Measurements from ENCODE around the gene LRRC46.

The LRRC46 gene

GRCh38 chr17:47836601-47837000 is 5.1 kb downstream of the LRRC46 start:
- Histone ChIP-seq H3K4me1 (ENCODE audit: insufficient read depth, low read length, severe bottlenecking) (peaks cover 22% of the 10 kb centered on the region), H3K79me2 (ENCODE audit: insufficient read depth, low read length) (no peaks in the 10 kb centered on the region), H4K20me1 (ENCODE audit: insufficient read depth, low read length) (no peaks in the 10 kb centered on the region), H3K9ac (ENCODE audit: low read length) (no peak overlapping the region), H3F3A (ENCODE audit: insufficient read depth, low read length) (no peaks in the 10 kb centered on the region), H3K27ac (ENCODE audit: low read depth, low read length, poor library complexity, severe bottlenecking) (no peak overlapping the region), H3K4me2 (ENCODE audit: low read length) (no peak overlapping the region), H3K27me3 (ENCODE audit: insufficient read depth, low read length) (no peaks in the 10 kb centered on the region), H3K36me3 (ENCODE audit: insufficient read depth, low read length) (no peaks in the 10 kb centered on the region), H2AFZ (ENCODE audit: low read length) (no peak overlapping the region), H3K4me3 (ENCODE audit: low read depth, low read length, poor library complexity, severe bottlenecking) (no peak overlapping the region), H3K9me3 (ENCODE audit: low read length) (no peaks in the 10 kb centered on the region), H3K9me2 (ENCODE audit: low read depth, low read length) (no peaks in the 10 kb centered on the region)
- TF ChIP-seq CTCF (IDR thresholded peaks at IDR 0.05; ENCODE audit: low read length) (no peak), EZH2 (IDR thresholded peaks at IDR 0.05; ENCODE audit: borderline replicate concordance, low read length) (no peak)

GRCh38 chr17:47837401-47838039 is 6.0 kb downstream of the LRRC46 start:
- Histone ChIP-seq H3K36me3 (ENCODE audit: insufficient read depth, low read length) (no peaks in the 10 kb centered on the region), H3F3A (ENCODE audit: insufficient read depth, low read length) (no peaks in the 10 kb centered on the region), H3K79me2 (ENCODE audit: insufficient read depth, low read length) (no peaks in the 10 kb centered on the region), H3K27me3 (ENCODE audit: insufficient read depth, low read length) (no peaks in the 10 kb centered on the region), H3K27ac (ENCODE audit: low read depth, low read length, poor library complexity, severe bottlenecking) (no peak overlapping the region), H3K4me3 (ENCODE audit: low read depth, low read length, poor library complexity, severe bottlenecking) (no peak overlapping the region), H3K9me2 (ENCODE audit: low read depth, low read length) (no peaks in the 10 kb centered on the region), H3K9ac (ENCODE audit: low read length) (no peak overlapping the region), H3K4me1 (ENCODE audit: insufficient read depth, low read length, severe bottlenecking) (peaks cover 19% of the 10 kb centered on the region), H3K9me3 (ENCODE audit: low read length) (no peaks in the 10 kb centered on the region), H4K20me1 (ENCODE audit: insufficient read depth, low read length) (no peaks in the 10 kb centered on the region), H3K4me2 (ENCODE audit: low read length) (no peak overlapping the region), H2AFZ (ENCODE audit: low read length) (no peak overlapping the region)
- TF ChIP-seq CTCF (IDR thresholded peaks at IDR 0.05; ENCODE audit: low read length) (no peak), EZH2 (IDR thresholded peaks at IDR 0.05; ENCODE audit: borderline replicate concordance, low read length) (no peak)

GRCh38 chr17:47838636-47839035 is 7.2 kb downstream of the LRRC46 start:
- Histone ChIP-seq H4K20me1 (ENCODE audit: insufficient read depth, low read length) (no peaks in the 10 kb centered on the region), H3F3A (ENCODE audit: insufficient read depth, low read length) (no peaks in the 10 kb centered on the region), H3K9me3 (ENCODE audit: low read length) (no peaks in the 10 kb centered on the region), H3K27me3 (ENCODE audit: insufficient read depth, low read length) (no peaks in the 10 kb centered on the region), H3K4me3 (ENCODE audit: low read depth, low read length, poor library complexity, severe bottlenecking) (no peak overlapping the region), H3K36me3 (ENCODE audit: insufficient read depth, low read length) (no peaks in the 10 kb centered on the region), H3K4me2 (ENCODE audit: low read length) (no peak overlapping the region), H3K9me2 (ENCODE audit: low read depth, low read length) (no peaks in the 10 kb centered on the region), H3K79me2 (ENCODE audit: insufficient read depth, low read length) (no peaks in the 10 kb centered on the region), H3K4me1 (ENCODE audit: insufficient read depth, low read length, severe bottlenecking) (peaks cover 19% of the 10 kb centered on the region), H2AFZ (ENCODE audit: low read length) (no peak overlapping the region), H3K27ac (ENCODE audit: low read depth, low read length, poor library complexity, severe bottlenecking) (no peak overlapping the region), H3K9ac (ENCODE audit: low read length) (no peak overlapping the region)
- TF ChIP-seq EZH2 (IDR thresholded peaks at IDR 0.05; ENCODE audit: borderline replicate concordance, low read length) (no peak), CTCF (IDR thresholded peaks at IDR 0.05; ENCODE audit: low read length) (no peak)
